Cardiac muscle cell (in vitro differentiated cells and primary cell): ENCODE measurements around the gene GPLD1. TPM values are rescaled to one million over a fixed set of nuclear protein-coding genes. Genes with fewer than 3 reads are reported as not detected.

Experiments used
- DNase-seq, 2 donors: peaks; one replicate each; pipeline versions ENCODE4 v3.0.0 to v3.0.0-alpha.2; 2010 to 2017; ENCODE audit warnings: low read depth in 1 of 2, low spot score in 1 of 2
- H3K27ac ChIP-seq: fragments of 200-600 bp; sonication (generic); 2 replicates; pipeline ENCODE4 v1.5.1; 2016
- H3K27me3 ChIP-seq: fragments of 200-600 bp; sonication (generic); 2 replicates; pipeline ENCODE4 v1.6.0; 2016; ENCODE audit warnings: control low read depth
- H3K36me3 ChIP-seq: fragments of 200-600 bp; sonication (generic); 2 replicates; pipeline ENCODE4 v1.5.1; 2016; ENCODE audit warnings: control low read depth
- H3K4me1 ChIP-seq: fragments of 200-600 bp; sonication (generic); 2 replicates; pipeline ENCODE4 v1.8.1; 2017; ENCODE audit warnings: low read depth, mild to moderate bottlenecking, mixed run types
- H3K4me3 ChIP-seq: fragments of 200-600 bp; sonication (generic); 2 replicates; pipeline ENCODE4 v1.5.1; 2016; ENCODE audit warnings: mild to moderate bottlenecking
- H3K9me3 ChIP-seq: fragments of 200-600 bp; sonication (generic); 2 replicates; pipeline ENCODE4 v1.5.1; 2017; ENCODE audit warnings: low read depth, mild to moderate bottlenecking, control low read depth
- polyA plus RNA-seq: library from polyadenylated mRNA; unstranded; fragments of >200 nt; fragmentation: Nextera tagmentation; extraction: Ambion mirVana; gene quantifications from 2 replicates; pipeline ENCODE4 v1.2.1, GENCODE V29; 2016
- total RNA-seq: library from RNA; depleted of rRNA; stranded (reverse); fragments of >200 nt; gene quantifications from 2 replicates; pipeline ENCODE4 v1.2.3, GENCODE V29; 2016
- TF ChIP-seq, protein P1 (sequence below): IDR thresholded peaks from 2 replicates; pipeline ENCODE4 v1.5.1; 2012; ENCODE audit warnings: low read depth, mild to moderate bottlenecking, low read length

Gene GPLD1
- total and polyA plus RNA-seq, 2 experiments from 2014 or later, result 0.39 to 4.8 TPM

DNA sequence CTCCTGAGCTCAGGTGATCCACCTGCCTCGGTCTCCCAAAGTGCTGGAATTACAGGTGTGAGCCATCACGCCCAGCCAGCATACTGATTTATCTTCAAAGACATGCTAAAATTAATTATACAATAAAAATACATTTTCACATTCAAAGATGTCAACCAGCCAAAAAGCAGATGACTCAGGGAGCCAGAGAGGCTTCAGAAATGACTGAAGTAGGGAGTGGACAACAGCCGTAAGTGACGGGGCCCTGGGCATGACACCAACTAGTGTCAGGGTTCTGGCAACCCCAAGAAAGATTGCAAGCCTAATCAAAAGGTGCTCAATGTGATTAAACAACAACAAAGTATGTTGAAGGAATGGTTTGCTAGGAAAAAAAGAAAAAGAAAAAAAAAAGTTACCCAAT is 28.4 kb downstream of the GPLD1 start:
- no peak for DNase-seq
- Histone ChIP-seq H3K4me1 (no peaks in the 10 kb centered on the region), H3K27ac (no peak overlapping the region), H3K36me3 (no peaks in the 10 kb centered on the region), H3K27me3 (no peaks in the 10 kb centered on the region), H3K4me3 (no peak overlapping the region), H3K9me3 (no peaks in the 10 kb centered on the region)
- TF ChIP-seq, protein P1, sequence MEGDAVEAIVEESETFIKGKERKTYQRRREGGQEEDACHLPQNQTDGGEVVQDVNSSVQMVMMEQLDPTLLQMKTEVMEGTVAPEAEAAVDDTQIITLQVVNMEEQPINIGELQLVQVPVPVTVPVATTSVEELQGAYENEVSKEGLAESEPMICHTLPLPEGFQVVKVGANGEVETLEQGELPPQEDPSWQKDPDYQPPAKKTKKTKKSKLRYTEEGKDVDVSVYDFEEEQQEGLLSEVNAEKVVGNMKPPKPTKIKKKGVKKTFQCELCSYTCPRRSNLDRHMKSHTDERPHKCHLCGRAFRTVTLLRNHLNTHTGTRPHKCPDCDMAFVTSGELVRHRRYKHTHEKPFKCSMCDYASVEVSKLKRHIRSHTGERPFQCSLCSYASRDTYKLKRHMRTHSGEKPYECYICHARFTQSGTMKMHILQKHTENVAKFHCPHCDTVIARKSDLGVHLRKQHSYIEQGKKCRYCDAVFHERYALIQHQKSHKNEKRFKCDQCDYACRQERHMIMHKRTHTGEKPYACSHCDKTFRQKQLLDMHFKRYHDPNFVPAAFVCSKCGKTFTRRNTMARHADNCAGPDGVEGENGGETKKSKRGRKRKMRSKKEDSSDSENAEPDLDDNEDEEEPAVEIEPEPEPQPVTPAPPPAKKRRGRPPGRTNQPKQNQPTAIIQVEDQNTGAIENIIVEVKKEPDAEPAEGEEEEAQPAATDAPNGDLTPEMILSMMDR, result no peak

DNA sequence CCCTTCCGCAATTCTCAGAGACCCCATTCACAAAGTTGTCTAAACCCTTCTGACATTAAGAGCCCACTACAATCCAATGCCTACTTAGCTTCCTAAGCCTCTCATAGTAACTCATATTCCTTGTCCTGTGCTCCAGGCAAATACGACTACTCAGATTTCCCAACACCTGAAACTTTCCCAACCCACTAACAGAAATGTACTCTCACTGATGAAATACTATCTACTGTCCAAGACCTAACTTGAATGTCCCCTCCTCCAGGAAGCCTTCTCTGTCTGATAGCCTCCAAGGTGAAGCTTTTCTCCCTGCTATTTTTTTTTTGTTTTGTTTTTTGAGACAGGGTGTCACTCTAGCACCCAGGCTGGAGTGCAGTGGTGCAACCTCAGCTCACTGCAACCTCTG is 30.4 kb downstream of the GPLD1 start:
- no peak overlapping the region for H3K27ac ChIP-seq
- TF ChIP-seq, protein P1, result no peak
- no peaks in the 10 kb centered on the region for H3K4me1 ChIP-seq
- no peak for DNase-seq
- H3K4me3 ChIP-seq, result no peak overlapping the region
- no peaks in the 10 kb centered on the region for H3K27me3 ChIP-seq
- H3K9me3 ChIP-seq, result no peaks in the 10 kb centered on the region
- no peaks in the 10 kb centered on the region for H3K36me3 ChIP-seq

DNA sequence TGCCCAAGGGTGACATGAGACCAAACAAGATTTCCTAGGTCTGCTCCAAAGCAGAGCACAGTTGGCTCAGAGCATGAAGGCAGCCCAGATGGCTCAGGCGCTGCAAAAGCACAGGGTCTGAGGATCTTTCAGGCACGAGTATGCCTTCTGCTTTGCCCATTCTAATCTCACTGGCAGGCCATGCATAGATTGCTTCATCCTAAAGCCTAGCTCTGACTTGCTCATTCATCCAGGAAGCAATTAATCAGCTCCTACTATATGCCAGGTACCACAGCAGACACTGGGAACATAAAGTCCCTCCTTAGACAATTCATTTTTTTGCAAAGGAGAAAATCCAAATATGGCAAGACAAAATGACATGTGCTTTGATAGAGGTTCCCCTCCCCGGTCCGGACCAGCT is 31.2 kb downstream of the GPLD1 start:
- Histone ChIP-seq H3K4me3 (no peak overlapping the region), H3K36me3 (no peaks in the 10 kb centered on the region), H3K9me3 (no peaks in the 10 kb centered on the region), H3K27me3 (no peaks in the 10 kb centered on the region), H3K4me1 (no peaks in the 10 kb centered on the region), H3K27ac (no peak overlapping the region)
- DNase-seq, result peak in 1 of 2 donors; percentile 7
- TF ChIP-seq, protein P1, result no peak

DNA sequence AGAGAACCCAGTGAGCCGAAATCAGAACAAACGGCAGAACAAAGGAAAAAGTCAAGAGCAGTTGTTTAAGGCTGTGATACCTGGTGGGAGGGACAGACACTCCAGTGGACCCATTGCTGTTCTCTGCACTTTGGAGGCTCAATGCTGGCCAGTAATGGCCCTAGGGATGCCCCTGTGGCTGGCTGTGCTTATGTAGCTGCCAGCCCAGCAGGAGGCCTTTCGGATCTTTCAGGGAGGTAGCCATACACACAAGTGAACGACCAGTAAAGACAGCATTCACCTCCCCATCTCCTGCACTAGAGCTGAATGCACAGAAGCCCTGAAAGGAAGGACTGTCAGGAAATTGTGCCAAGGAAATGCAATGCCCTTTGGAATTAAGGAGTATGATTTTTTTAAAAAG is 34.3 kb downstream of the GPLD1 start:
- H3K27ac ChIP-seq, result no peak overlapping the region
- no peaks in the 10 kb centered on the region for H3K4me1 ChIP-seq
- no peak for DNase-seq
- H3K27me3 ChIP-seq, result no peaks in the 10 kb centered on the region
- H3K9me3 ChIP-seq, result no peaks in the 10 kb centered on the region
- no peaks in the 10 kb centered on the region for H3K36me3 ChIP-seq
- H3K4me3 ChIP-seq, result no peak overlapping the region
- TF ChIP-seq, protein P1, result no peak

DNA sequence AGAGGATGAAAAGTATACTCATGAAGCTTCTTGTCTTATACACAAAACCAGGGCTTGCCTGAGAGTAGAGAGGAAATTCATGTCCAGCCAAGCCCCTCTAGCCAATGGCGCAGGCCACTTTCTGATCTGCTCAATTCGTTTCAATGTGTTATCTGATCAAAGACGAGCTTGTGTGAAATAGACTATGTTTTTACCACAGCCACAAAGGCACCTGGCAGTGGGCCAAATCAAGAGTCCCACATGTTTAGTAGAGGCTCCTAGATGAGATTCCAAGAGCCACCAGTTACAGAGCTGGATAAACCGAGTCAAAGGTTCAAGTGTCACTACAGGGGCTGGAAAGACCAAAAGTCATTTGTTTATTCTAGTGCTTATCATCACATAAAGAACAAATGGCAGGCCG is 34.9 kb downstream of the GPLD1 start:
- H3K36me3 ChIP-seq, result no peaks in the 10 kb centered on the region
- DNase-seq, result no peak
- no peaks in the 10 kb centered on the region for H3K4me1 ChIP-seq
- H3K27me3 ChIP-seq, result no peaks in the 10 kb centered on the region
- H3K27ac ChIP-seq, result no peak overlapping the region
- TF ChIP-seq, protein P1, result no peak
- H3K4me3 ChIP-seq, result no peak overlapping the region
- H3K9me3 ChIP-seq, result no peaks in the 10 kb centered on the region

DNA sequence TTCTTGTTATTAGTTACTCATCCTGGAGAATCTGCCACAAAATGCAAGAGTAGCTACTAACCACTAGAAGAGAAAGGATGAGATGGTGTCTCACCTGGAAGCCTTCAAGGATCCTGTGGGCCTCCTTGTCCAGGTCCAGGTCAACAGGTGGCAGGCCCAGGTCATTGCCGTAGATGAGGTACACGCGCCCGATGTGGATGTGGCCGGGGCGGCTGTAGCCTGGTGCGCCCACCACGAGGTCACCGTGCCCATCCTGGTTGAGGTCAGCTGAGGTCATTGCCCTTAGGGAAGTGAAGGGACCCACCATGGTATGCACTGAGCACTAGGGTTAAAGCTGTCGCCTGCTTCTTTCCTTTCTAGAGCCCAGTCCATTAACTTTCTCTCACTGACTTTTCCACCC is 35.5 kb downstream of the GPLD1 start:
- no peaks in the 10 kb centered on the region for H3K27me3 ChIP-seq
- H3K9me3 ChIP-seq, result no peaks in the 10 kb centered on the region
- no peak for DNase-seq
- no peak overlapping the region for H3K27ac ChIP-seq
- H3K4me3 ChIP-seq, result no peak overlapping the region
- no peaks in the 10 kb centered on the region for H3K4me1 ChIP-seq
- TF ChIP-seq, protein P1, result no peak
- H3K36me3 ChIP-seq, result no peaks in the 10 kb centered on the region
